LNCaP clone FGC (cell line): Measurements from ENCODE around the gene PWP1.

Experiments
- DNase-seq: peaks from one replicate; pipeline ENCODE4 v3.0.0-alpha.2; 2011; ENCODE audit warnings: low read depth
- H3K4me3 ChIP-seq: 2 replicates; pipeline ENCODE4 v1.5.1; 2011; ENCODE audit warnings: mild to moderate bottlenecking, low read depth, low read length, control low read depth
- CTCF ChIP-seq: IDR thresholded peaks from 2 replicates; pipeline ENCODE4 v1.5.1; 2012; ENCODE audit warnings: mild to moderate bottlenecking; ENCODE audit not compliant: control insufficient read depth, insufficient read depth; ENCODE audit errors: extremely low read depth

PWP1 gene

DNA sequence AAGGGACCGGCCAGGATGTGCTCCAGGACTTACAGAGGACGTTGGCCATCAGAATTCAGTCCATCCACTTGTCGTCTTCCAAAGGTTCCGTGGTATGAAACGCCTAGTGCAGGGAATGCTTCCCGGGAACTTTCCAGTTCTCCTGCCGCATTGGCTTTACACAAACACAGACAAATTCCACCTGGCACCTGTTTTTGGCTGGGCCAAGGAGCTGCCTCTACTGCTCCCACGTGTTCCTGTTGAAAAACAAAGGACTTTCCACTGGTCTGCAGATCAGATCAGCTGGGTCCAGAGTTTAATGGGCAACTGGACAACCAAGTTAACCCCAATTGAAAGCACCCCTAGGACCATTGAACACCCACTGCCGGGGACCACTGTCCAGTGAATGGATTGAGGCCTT is 28.0 kb upstream of the PWP1 start:
- no peak overlapping the region for H3K4me3 ChIP-seq
- no peak for DNase-seq
- TF ChIP-seq CTCF = no peak

GRCh38 chr12:107660235-107660634 is 25.4 kb upstream of the PWP1 start:
- DNase-seq = no peak
- no peak for TF ChIP-seq CTCF
- no peak overlapping the region for H3K4me3 ChIP-seq

- no peak for TF ChIP-seq CTCF
- no peak for DNase-seq
- H3K4me3 ChIP-seq = no peak overlapping the region
These were observed 24.7 kb upstream of the PWP1 start for GRCh38 chr12:107660861-107661415.

DNA sequence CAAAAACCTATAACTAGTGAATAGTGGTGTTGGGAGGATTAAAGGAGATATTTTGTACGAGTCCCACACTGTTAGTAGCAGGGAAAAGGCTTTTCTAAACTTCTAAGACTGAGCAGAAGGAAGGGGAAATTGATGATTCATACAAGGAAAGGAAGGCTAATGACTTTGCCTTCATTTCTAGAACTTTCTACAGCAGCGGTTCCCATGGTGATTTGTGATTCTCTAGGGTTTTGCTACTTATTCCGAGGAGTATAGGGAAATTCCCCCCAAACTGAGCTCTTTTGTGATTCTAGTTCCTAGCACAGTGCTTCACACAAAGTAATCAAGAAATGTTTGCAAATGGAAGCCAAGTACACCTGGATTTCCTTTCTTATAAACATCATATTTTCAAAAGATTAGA is 23.8 kb upstream of the PWP1 start:
- TF ChIP-seq CTCF = no peak
- DNase-seq = no peak
- H3K4me3 ChIP-seq = no peak overlapping the region

- no peak overlapping the region for H3K4me3 ChIP-seq
- no peak for DNase-seq
- TF ChIP-seq CTCF = no peak
These were observed 23.1 kb upstream of the PWP1 start for GRCh38 chr12:107662484-107662883.

DNA sequence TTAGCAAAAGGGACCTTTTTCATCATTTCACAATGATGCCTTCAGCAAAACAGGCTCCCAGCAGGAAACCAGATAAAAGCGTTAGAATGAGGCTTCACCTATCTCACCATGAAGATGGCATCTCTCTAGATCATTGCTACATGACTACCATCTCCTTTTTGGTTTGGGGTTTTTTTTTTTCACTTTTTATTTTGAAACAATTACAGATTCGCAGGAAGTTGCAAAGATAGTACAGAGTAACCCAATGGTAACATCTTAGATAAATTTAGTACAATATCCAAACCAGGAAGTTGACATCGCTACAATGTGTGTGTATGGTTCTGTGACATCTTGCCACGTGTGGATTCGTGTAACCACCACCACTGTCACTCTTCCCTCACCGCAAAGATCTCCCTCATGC is 22.3 kb upstream of the PWP1 start:
- no peak for DNase-seq
- H3K4me3 ChIP-seq = no peak overlapping the region
- TF ChIP-seq CTCF = no peak

DNA sequence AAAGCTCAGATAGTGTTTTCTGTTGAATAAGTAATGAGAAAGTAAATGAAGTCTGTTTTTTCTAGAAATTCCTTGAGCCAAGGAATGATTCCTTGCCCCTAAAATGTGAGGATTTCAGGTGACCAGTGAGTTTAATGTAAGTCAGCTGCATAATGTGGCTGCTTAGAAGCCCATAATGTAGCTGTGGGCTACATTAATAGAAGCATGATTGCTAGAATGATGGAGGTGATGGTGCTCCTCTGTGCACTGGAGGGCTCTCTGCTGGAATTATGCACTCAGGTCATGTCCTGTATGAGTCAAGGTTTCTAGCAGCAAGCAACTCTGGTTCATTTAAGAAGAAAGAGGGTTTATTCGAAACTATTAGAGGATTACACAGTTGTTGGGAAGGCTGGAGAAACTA is 19.6 kb upstream of the PWP1 start:
- TF ChIP-seq CTCF = no peak

More for the DNA sequence above, 19.6 kb upstream of the PWP1 start:
- H3K4me3 ChIP-seq = no peak overlapping the region
- DNase-seq = no peak
